ENCODE measurements around the gene RNU6-9. TPM values are rescaled to one million over a fixed set of nuclear protein-coding genes. Genes with fewer than 3 reads are reported as not detected.

Gene RNU6-9
- total and polyA plus RNA-seq, 2 of the 13 experiments (the other 11 are each of a cell fraction or from before 2014, with no cell fraction given), result under 0.01 TPM; not detected in 1

- no peak for TF ChIP-seq GMEB1 (CRISPR knock-in tag; IDR thresholded peaks at IDR 0.05; ENCODE audit: borderline replicate concordance)
- no peak for TF ChIP-seq HDAC6 (IDR thresholded peaks at IDR 0.05; ENCODE audit: low read depth, low read length)
- no peak for TF ChIP-seq GABPA (IDR thresholded peaks at IDR 0.05; ENCODE audit: low read depth, low read length)
- 0 out of 2 replicates have a peak, but pooled peaks have one; percentile 4 for TF ChIP-seq GABPA (CRISPR knock-in tag; IDR thresholded peaks at IDR 0.05; ENCODE audit: low read depth)
- TF ChIP-seq NCOA1 (CRISPR knock-in tag; IDR thresholded peaks at IDR 0.05), result no peak
- no peak for TF ChIP-seq ZNF260 (CRISPR knock-in tag; IDR thresholded peaks at IDR 0.05; ENCODE audit: borderline replicate concordance, low read depth)
- no peak for TF ChIP-seq SNAPC4 (CRISPR knock-in tag; IDR thresholded peaks at IDR 0.05)
- TF ChIP-seq SKIL (CRISPR knock-in tag; IDR thresholded peaks at IDR 0.05; ENCODE audit: borderline replicate concordance), result peak; percentile 47; the same call in 1 of the 2 replicates
- TF ChIP-seq ZNF224 (CRISPR knock-in tag; IDR thresholded peaks at IDR 0.05), result no peak
- TF ChIP-seq ELF1 (CRISPR knock-in tag; IDR thresholded peaks at IDR 0.05), result peak; percentile 56
- no peak for TF ChIP-seq ZFX (CRISPR knock-in tag; IDR thresholded peaks at IDR 0.05; ENCODE audit: low read depth)
- TF ChIP-seq SPEN (CRISPR knock-in tag; IDR thresholded peaks at IDR 0.05; ENCODE audit: low read depth), result no peak
- TF ChIP-seq HNRNPL (IDR thresholded peaks at IDR 0.05; ENCODE audit: low read depth, low read length), result 0 out of 2 replicates have a peak, but pooled peaks have one; percentile 24
- no peak for TF ChIP-seq DRAP1 (CRISPR knock-in tag; IDR thresholded peaks at IDR 0.05)
- TF ChIP-seq PPARG (CRISPR knock-in tag; conservative IDR thresholded peaks at IDR 0.05), result no peak
- no peak for TF ChIP-seq IRF1 (CRISPR knock-in tag; IDR thresholded peaks at IDR 0.05; ENCODE audit: low read depth)
- TF ChIP-seq ZNF788 (CRISPR knock-in tag; IDR thresholded peaks at IDR 0.05; ENCODE audit: borderline replicate concordance), result 0 out of 2 replicates have a peak, but pooled peaks have one; percentile 15
- no peak for TF ChIP-seq MLLT10 (CRISPR knock-in tag; IDR thresholded peaks at IDR 0.05)
- peak; percentile 83 for TF ChIP-seq MAFF (IDR thresholded peaks at IDR 0.05; ENCODE audit: low read depth, low read length)
- TF ChIP-seq MZF1 (CRISPR knock-in tag; IDR thresholded peaks at IDR 0.05; ENCODE audit: borderline replicate concordance), result no peak
- no peak for TF ChIP-seq ZNF124 (CRISPR knock-in tag; IDR thresholded peaks at IDR 0.05)
Measured at GRCh38 chr19:927351-927779, 34.1 kb downstream of the RNU6-9 start (continued).

Data from HepG2 (cell line).